GM18868 (cell line): ENCODE measurements around the gene EDEM3.

ENCODE experiments used
- ATAC-seq: cut with Tn5 transposase; IDR thresholded peaks from one replicate; pipeline ENCODE4 v1.9.1; 2021; ENCODE audit warnings: mild to moderate bottlenecking, moderate library complexity; ENCODE audit not compliant: unreplicated experiment

The EDEM3 gene

DNA sequence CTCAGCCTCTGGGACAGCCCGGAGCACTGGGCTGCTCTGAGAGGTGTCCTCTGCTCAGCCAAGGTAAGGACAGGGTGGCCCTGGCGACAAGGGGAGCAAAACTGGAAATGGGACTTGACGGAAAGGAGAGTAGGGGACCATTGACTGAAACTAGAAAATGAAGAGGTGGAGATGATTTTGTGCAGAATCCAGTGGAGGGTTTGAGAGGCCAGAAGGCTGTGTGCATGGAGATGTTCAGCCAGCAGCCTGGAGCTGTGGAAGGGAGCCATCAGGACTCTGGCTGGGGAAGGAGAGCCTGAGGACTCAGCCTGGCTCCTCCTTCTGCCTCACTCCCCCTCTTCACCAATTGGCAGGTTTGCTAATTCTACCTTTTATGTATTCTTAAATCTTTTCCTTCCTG is 114.2 kb downstream of the EDEM3 start:
- ATAC-seq = no peak
